Fibroblast of the aortic adventitia (primary cell): ENCODE results near the gene STRBP. TPM values are rescaled to one million over a fixed set of nuclear protein-coding genes. Genes with fewer than 3 reads are reported as not detected.

Experiments used
- DNase-seq: peaks from one replicate; pipeline ENCODE4 v3.0.0-alpha.2; 2010; ENCODE audit warnings: low read depth
- H3K4me3 ChIP-seq: 2 replicates; pipeline ENCODE4 v1.5.1; 2011; ENCODE audit warnings: low read depth, mild to moderate bottlenecking, control low read depth, low read length, moderate library complexity
- CTCF ChIP-seq: IDR thresholded peaks from 2 replicates; pipeline ENCODE4 v1.5.1; 2011; ENCODE audit warnings: mild to moderate bottlenecking, low read length, control low read depth, inconsistent platforms; ENCODE audit not compliant: insufficient read depth
- total RNA-seq: library from RNA; depleted of rRNA; stranded (reverse); fragments of >200 nt; gene quantifications from 2 replicates; pipeline ENCODE4 v1.2.3, GENCODE V29; 2012; ENCODE audit warnings: low replicate concordance

The STRBP gene
- total RNA-seq, 1 donor, result 2.6 TPM

- no peak for DNase-seq
- TF ChIP-seq CTCF, result no peak
- H3K4me3 ChIP-seq, result no peak overlapping the region
These were observed 895 bp upstream of the STRBP start for GRCh38 chr9:123269281-123269680.

GRCh38 chr9:123268199-123268464 lies 254 bp downstream of the STRBP start:
- TF ChIP-seq CTCF, result no peak
- H3K4me3 ChIP-seq, result peak overlapping the region; percentile 63
- DNase-seq, result peak; percentile 3

- peak overlapping the region; percentile 63 for H3K4me3 ChIP-seq
- no peak for TF ChIP-seq CTCF
- no peak for DNase-seq
These were observed 746 bp downstream of the STRBP start for GRCh38 chr9:123267481-123268198.

GRCh38 chr9:123266655-123267399 lies 1.6 kb downstream of the STRBP start:
- no peak for TF ChIP-seq CTCF
- no peak for DNase-seq
- H3K4me3 ChIP-seq, result no peak overlapping the region

- DNase-seq, result no peak
- no peak for TF ChIP-seq CTCF
- H3K4me3 ChIP-seq, result no peak overlapping the region
These were observed 2.6 kb downstream of the STRBP start for GRCh38 chr9:123265833-123266232.

GRCh38 chr9:123263227-123263626 lies 5.2 kb downstream of the STRBP start:
- TF ChIP-seq CTCF, result no peak
- DNase-seq, result no peak
- no peak overlapping the region for H3K4me3 ChIP-seq

- DNase-seq, result no peak
- TF ChIP-seq CTCF, result no peak
- no peak overlapping the region for H3K4me3 ChIP-seq
These were observed 6.0 kb downstream of the STRBP start for GRCh38 chr9:123262338-123262737.
